DOHH2 (cell line): ENCODE measurements around the gene CTNS.

Source experiments
- H3F3A ChIP-seq: fragments of 200-600 bp; sonication (generic), shearing (Covaris generic); 2 replicates; pipeline ENCODE4 v1.6.0; 2016; ENCODE audit warnings: antibody characterized with exemption, mild to moderate bottlenecking; ENCODE audit not compliant: control insufficient read depth, insufficient read depth
- H3K27ac ChIP-seq: fragments of 200-600 bp; sonication (generic); 2 replicates; pipeline ENCODE4 v1.5.1; 2014; ENCODE audit warnings: low read depth, mild to moderate bottlenecking, low read length, moderate library complexity
- H3K27me3 ChIP-seq: fragments of 200-600 bp; sonication (generic); 2 replicates; pipeline ENCODE4 v1.6.1; 2014; ENCODE audit warnings: mild to moderate bottlenecking, low read length, mixed read lengths; ENCODE audit not compliant: control insufficient read depth
- H3K36me3 ChIP-seq: fragments of 200-600 bp; sonication (generic); 2 replicates; pipeline ENCODE4 v1.6.1; 2014; ENCODE audit warnings: mild to moderate bottlenecking, low read length, moderate library complexity, mixed read lengths; ENCODE audit not compliant: control insufficient read depth
- H3K4me1 ChIP-seq: fragments of 200-600 bp; sonication (generic); 2 replicates; pipeline ENCODE4 v1.6.1; 2014; ENCODE audit warnings: mild to moderate bottlenecking, low read length, mixed read lengths; ENCODE audit not compliant: control insufficient read depth
- H3K4me2 ChIP-seq: fragments of 200-600 bp; sonication (generic); 2 replicates; pipeline ENCODE4 v1.6.0; 2014; ENCODE audit warnings: mild to moderate bottlenecking, low read length, moderate library complexity
- H3K4me3 ChIP-seq: fragments of 200-600 bp; sonication (generic); 2 replicates; pipeline ENCODE4 v1.5.1; 2014; ENCODE audit warnings: mild to moderate bottlenecking, low read length, mixed read lengths
- H3K79me2 ChIP-seq: fragments of 200-600 bp; sonication (generic); 2 replicates; pipeline ENCODE4 v1.6.1; 2014; ENCODE audit warnings: mild to moderate bottlenecking, low read length, mixed read lengths; ENCODE audit not compliant: control insufficient read depth
- H3K9me2 ChIP-seq: fragments of 200-600 bp; sonication (generic); replicated peaks from 2 replicates; pipeline ENCODE4 v1.6.1; 2014; ENCODE audit warnings: mild to moderate bottlenecking, low read length, mixed read lengths; ENCODE audit not compliant: control insufficient read depth
- H3K9me3 ChIP-seq: fragments of 200-600 bp; sonication (generic); 2 replicates; pipeline ENCODE4 v1.6.1; 2014; ENCODE audit warnings: antibody characterized with exemption, low read length, mixed read lengths; ENCODE audit not compliant: control insufficient read depth, insufficient read depth
- H4K20me1 ChIP-seq: fragments of 200-600 bp; sonication (generic); 2 replicates; pipeline ENCODE4 v1.6.0; 2014; ENCODE audit warnings: low read depth, mild to moderate bottlenecking, antibody characterized with exemption, low read length, moderate library complexity; ENCODE audit not compliant: control insufficient read depth, insufficient read depth
- CTCF ChIP-seq: fragments of 200-600 bp; sonication (generic); IDR thresholded peaks from one replicate; pipeline ENCODE4 v1.5.1; 2014; ENCODE audit warnings: antibody characterized with exemption, mild to moderate bottlenecking, low read depth, low read length; ENCODE audit not compliant: poor library complexity, severe bottlenecking
- EZH2phosphoT487 ChIP-seq: fragments of 200-600 bp; sonication (generic); IDR thresholded peaks from 2 replicates; pipeline ENCODE4 v1.6.1; 2017; ENCODE audit warnings: borderline replicate concordance, mild to moderate bottlenecking, antibody characterized with exemption, low read length, moderate library complexity, mixed read lengths

CTNS gene

DNA sequence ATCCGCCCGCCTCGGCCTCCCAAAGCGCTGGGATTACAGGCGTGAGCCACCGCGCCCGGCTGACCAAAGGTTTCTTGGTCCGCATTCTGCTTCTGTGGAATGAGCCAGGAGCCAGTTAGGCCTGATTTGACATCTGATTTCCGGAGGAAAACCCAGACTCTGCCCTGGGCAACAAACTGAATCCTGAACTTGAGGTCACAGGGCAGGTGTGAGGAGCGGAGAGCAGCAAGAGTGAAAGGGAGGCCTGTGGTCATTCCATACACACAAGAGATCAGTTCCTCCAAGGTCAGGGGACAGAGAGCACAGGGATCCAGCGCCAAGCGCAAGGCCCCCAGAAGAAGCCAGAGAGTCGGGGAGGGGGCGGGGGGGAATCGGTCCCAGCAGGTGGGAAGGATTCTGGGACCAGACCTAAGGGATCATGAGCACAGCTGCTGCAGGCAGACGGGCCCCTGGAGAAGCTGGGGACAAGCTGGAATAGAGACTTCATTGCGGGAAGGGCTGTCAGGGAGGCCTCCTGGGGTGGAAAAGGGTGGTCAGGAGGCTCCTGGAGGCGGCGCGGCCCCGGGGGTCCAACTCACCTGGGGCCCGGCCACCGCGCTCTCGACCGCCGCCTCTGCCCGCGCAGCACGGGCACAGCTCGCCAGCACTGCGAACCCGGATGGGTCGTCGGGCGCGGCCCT, 946 bp upstream of the CTNS start:
- Histone ChIP-seq H3K36me3 (no peaks in the 10 kb centered on the region), H3K4me1 (peaks cover 17% of the 10 kb centered on the region), H3K9me3 (no peaks in the 10 kb centered on the region), H3K27me3 (no peaks in the 10 kb centered on the region), H3K4me3 (peak overlapping the region; percentile 87), H3K79me2 (peaks cover 11% of the 10 kb centered on the region), H3K27ac (no peak overlapping the region), H3F3A (peaks cover 5% of the 10 kb centered on the region; the same call in 1 of the 2 replicates), H3K4me2 (peak overlapping the region; percentile 88), H3K9me2 (no peaks in the 10 kb centered on the region), H4K20me1 (no peaks in the 10 kb centered on the region)
- TF ChIP-seq EZH2phosphoT487 (no peak), CTCF (no peak)

DNA sequence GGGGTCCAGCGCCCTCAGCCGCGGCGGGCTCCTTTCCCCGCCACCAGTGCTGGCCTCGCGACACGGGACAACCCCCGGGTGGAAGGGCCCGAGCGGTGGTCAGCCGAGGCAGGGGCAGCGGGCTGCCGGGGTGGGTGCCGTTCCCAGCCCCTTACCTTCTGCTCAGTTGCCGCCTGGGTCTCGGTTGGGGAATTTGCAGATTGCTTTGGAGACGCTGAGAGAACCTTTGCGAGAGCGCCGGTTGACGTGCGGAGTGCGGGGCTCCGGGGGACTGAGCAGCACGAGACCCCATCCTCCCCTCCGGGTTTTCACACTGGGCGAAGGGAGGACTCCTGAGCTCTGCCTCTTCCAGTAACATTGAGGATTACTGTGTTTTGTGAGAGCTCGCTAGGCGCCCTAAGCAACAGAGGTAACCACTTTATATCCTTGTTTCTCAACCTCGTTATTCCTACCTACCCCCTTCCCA, 381 bp downstream of the CTNS start:
- H3K9me2 ChIP-seq: no peaks in the 10 kb centered on the region
- H3K36me3 ChIP-seq: no peaks in the 10 kb centered on the region
- H3K27ac ChIP-seq: no peak overlapping the region
- no peaks in the 10 kb centered on the region for H3K27me3 ChIP-seq
- H3K9me3 ChIP-seq: no peaks in the 10 kb centered on the region
- peaks cover 17% of the 10 kb centered on the region for H3K4me1 ChIP-seq
- peak overlapping the region; percentile 87 for H3K4me3 ChIP-seq
- peaks cover 5% of the 10 kb centered on the region; the same call in 1 of the 2 replicates for H3F3A ChIP-seq
- H4K20me1 ChIP-seq: no peaks in the 10 kb centered on the region
- TF ChIP-seq CTCF (no peak), EZH2phosphoT487 (no peak)
- H3K4me2 ChIP-seq: peak overlapping the region; percentile 88
- peaks cover 11% of the 10 kb centered on the region for H3K79me2 ChIP-seq

DNA sequence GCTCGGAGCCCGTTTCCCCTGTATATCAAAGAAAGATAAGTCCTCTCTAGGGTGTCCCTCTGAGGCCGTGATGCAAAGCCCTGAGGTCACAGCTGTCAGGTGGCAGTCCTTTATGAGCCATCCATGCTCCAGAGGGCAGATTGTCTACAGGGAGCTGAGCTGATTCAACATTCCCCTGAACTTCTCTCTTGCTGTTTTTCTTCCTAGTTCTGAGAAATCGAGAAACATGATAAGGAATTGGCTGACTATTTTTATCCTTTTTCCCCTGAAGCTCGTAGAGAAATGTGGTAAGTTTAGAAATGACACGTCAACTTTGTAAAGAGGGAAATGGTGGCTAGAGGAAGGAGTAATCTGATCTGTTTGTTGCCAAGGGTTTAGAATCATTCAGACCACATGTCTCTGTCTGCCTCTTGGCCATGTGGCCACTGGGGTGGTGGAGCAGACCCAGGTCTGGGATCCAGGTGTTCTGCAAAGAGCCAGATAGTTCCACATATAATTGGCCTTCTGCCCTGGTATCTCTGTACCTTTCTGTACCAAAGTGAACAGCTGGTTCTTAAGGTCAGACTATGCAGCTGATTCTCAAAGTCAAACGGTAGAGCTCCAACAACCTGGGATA, 3.5 kb downstream of the CTNS start:
- no peaks in the 10 kb centered on the region for H3K27me3 ChIP-seq
- no peak overlapping the region for H3K4me3 ChIP-seq
- peak overlapping the region; percentile 31 for H3K4me2 ChIP-seq
- no peak overlapping the region for H3K27ac ChIP-seq
- H3F3A ChIP-seq: peaks cover 5% of the 10 kb centered on the region; the same call in 1 of the 2 replicates
- no peaks in the 10 kb centered on the region for H3K36me3 ChIP-seq
- TF ChIP-seq EZH2phosphoT487: no peak
- TF ChIP-seq CTCF: no peak
- peaks cover 7% of the 10 kb centered on the region for H3K79me2 ChIP-seq
- no peaks in the 10 kb centered on the region for H4K20me1 ChIP-seq
- no peaks in the 10 kb centered on the region for H3K9me3 ChIP-seq
- no peaks in the 10 kb centered on the region for H3K9me2 ChIP-seq
- peaks cover 18% of the 10 kb centered on the region for H3K4me1 ChIP-seq
